K562 (cell line): ENCODE data around the gene MEOX1. TPM values are rescaled to one million over a fixed set of nuclear protein-coding genes. Genes with fewer than 3 reads are reported as not detected.

Experiments
- ATAC-seq: fragments of 200-7000 bp; cut with Tn5 transposase; 3 replicates; pipeline ENCODE4 v1.9.1; 2020; ENCODE audit warnings: moderate library complexity
- BruUV-seq: library from RNA; stranded (reverse); fragments of 400-500 nt; replicated peaks from 2 replicates; lab custom pipeline; 2021; lab: Mats Ljungman, UMichigan
- CTCF ChIA-PET: fragments of 300-600 bp; formaldehyde crosslinking; extraction: SDS; loops from one replicate; lab custom pipeline; 2021; ENCODE audit warnings: low intra/inter-chr PET ratio; lab: Yijun Ruan, JAX
- POLR2A ChIA-PET: fragments of 300-600, 350-650 bp; sonication (Branson Sonifier 250); formaldehyde crosslinking; extraction: SDS; loops from one replicate; lab custom pipeline; 2021; ENCODE audit warnings: antibody characterized with exemption, inconsistent platforms; lab: Yijun Ruan, JAX
- DNase-seq, 4 experiments: peaks; one replicate each; pipeline versions ENCODE4 v3.0.0 to v3.0.0-alpha.2; 2011 to 2018; ENCODE audit warnings: low spot score in 3 of 4, mixed read lengths in 3 of 4; ENCODE audit errors: extremely low read depth in 1 of 4
- FAIRE-seq: peaks from 2 replicates; lab custom pipeline; 2011; peaks lifted over from hg19 to GRCh38; lab: Jason Lieb, UNC
- H2AFZ ChIP-seq: 2 replicates; pipeline ENCODE4 v1.6.0; 2011; ENCODE audit warnings: low read depth, low read length, control low read depth, inconsistent platforms
- H3K27ac ChIP-seq: fragments of 200-600 bp; 3 replicates; pipeline ENCODE4 v1.8.0; 2011; ENCODE audit warnings: low read depth, mild to moderate bottlenecking, control low read depth, inconsistent platforms, low read length, moderate library complexity, mixed read lengths; ENCODE audit errors: extremely low read depth
- H3K27me3 ChIP-seq, 2 experiments: fragments of 300-600 bp in 1 of 2; 2 replicates in 1 of 2; 3 replicates in 1 of 2; pipeline versions ENCODE4 v1.6.0 to v1.8.0; 2011; ENCODE audit warnings: inconsistent platforms in 2 of 2, low read length in 2 of 2, mild to moderate bottlenecking in 1 of 2, mixed read lengths in 1 of 2, moderate library complexity in 1 of 2; ENCODE audit not compliant: control insufficient read depth in 2 of 2, insufficient read depth in 2 of 2
- H3K36me3 ChIP-seq: fragments of 300-600 bp; 3 replicates; pipeline ENCODE4 v1.8.0; 2011; ENCODE audit warnings: mild to moderate bottlenecking, low read length, inconsistent platforms; ENCODE audit not compliant: control insufficient read depth, insufficient read depth
- H3K4me1 ChIP-seq, 2 experiments: fragments of 200-600 bp in 1 of 2; replicated peaks in 1 of 2; 2 replicates in 1 of 2; 3 replicates in 1 of 2; pipeline versions ENCODE4 v1.5.1 to v1.8.0; 2011; ENCODE audit warnings: inconsistent platforms in 2 of 2, low read length in 2 of 2, mild to moderate bottlenecking in 1 of 2, mixed read lengths in 1 of 2, moderate library complexity in 1 of 2; ENCODE audit not compliant: control insufficient read depth in 2 of 2, insufficient read depth in 2 of 2
- H3K4me2 ChIP-seq: 2 replicates; pipeline ENCODE4 v1.6.1; 2011; ENCODE audit warnings: low read length, control low read depth, inconsistent platforms, mixed read lengths; ENCODE audit not compliant: insufficient read depth
- H3K4me3 ChIP-seq: fragments of 200-600 bp; sonication (generic), shearing (Covaris generic); 2 replicates; pipeline ENCODE4 v1.5.1; 2016; ENCODE audit warnings: control low read depth, inconsistent platforms
- H3K79me2 ChIP-seq: fragments of 200-600 bp; 3 replicates; pipeline ENCODE4 v1.8.0; 2011; ENCODE audit warnings: low read length, inconsistent platforms; ENCODE audit not compliant: control insufficient read depth, insufficient read depth
- H3K9ac ChIP-seq, 2 experiments: 2 replicates each; pipeline versions ENCODE4 v1.6.0 to v1.6.1; 2011; ENCODE audit warnings: low read depth in 2 of 2, low read length in 2 of 2, control low read depth in 1 of 2, inconsistent platforms in 1 of 2, mild to moderate bottlenecking in 1 of 2, mixed read lengths in 1 of 2; ENCODE audit not compliant: insufficient read depth in 1 of 2
- H3K9me1 ChIP-seq: one replicate; pipeline ENCODE4 v1.6.0; 2011; ENCODE audit warnings: inconsistent platforms, mild to moderate bottlenecking, low read length, moderate library complexity; ENCODE audit not compliant: control insufficient read depth, insufficient read depth
- H3K9me3 ChIP-seq: replicated peaks from 2 replicates; pipeline ENCODE4 v1.5.1; 2011; ENCODE audit warnings: low read depth, low read length, inconsistent platforms; ENCODE audit not compliant: control insufficient read depth, insufficient read depth
- H4K20me1 ChIP-seq: replicated peaks from 2 replicates; pipeline ENCODE4 v1.6.1; 2011; ENCODE audit warnings: low read length, inconsistent platforms, mixed read lengths; ENCODE audit not compliant: control insufficient read depth, insufficient read depth
- HDAC1 ChIP-seq, 2 experiments: fragments of 450-650 bp; IDR thresholded peaks; 2 replicates each; pipeline ENCODE4 v1.6.1; 2016 to 2017; ENCODE audit warnings: inconsistent platforms in 1 of 2, mild to moderate bottlenecking in 1 of 2, moderate library complexity in 1 of 2
- ID3 ChIP-seq, 2 experiments: fragments of 250-450 bp in 1 of 2; fragments of 450-650 bp in 1 of 2; sonication (Bioruptor Pico) in 1 of 2; IDR thresholded peaks; 2 replicates each; pipeline versions ENCODE4 v1.6.1 to v1.8.0; 2016 to 2021; ENCODE audit warnings: mild to moderate bottlenecking in 2 of 2, moderate library complexity in 2 of 2, missing compliant biosample characterization in 1 of 2, missing genetic modification characterization in 1 of 2
- JUNB ChIP-seq: fragments of 450-650 bp; formaldehyde crosslinking; conservative IDR thresholded peaks from 2 replicates; pipeline ENCODE4 v1.4.0; 2020; ENCODE audit warnings: mild to moderate bottlenecking
- RBM15 ChIP-seq: fragments of 200-400 bp; formaldehyde crosslinking; IDR thresholded peaks from 2 replicates; pipeline ENCODE4 v1.6.1; 2018; ENCODE audit warnings: mild to moderate bottlenecking, low read length, moderate library complexity; ENCODE audit not compliant: insufficient read depth
- WGBS: fragments of 100-300 bp; shearing (Covaris generic); methylation state at CpG from one replicate; pipeline ENCODE4 v1.1.6; 2016; ENCODE audit warnings: low coverage, mixed read lengths; ENCODE audit not compliant: insufficient coverage; ENCODE audit errors: missing lambda C conversion rate; 5-methylcytosine and 5-hydroxymethylcytosine counted together
- in situ Hi-C: fragments of 300-500 bp; cut with MboI; formaldehyde crosslinking; loops from 4 replicates; pipeline ENCODE4 v1.15.0; 2018; ENCODE audit warnings: inconsistent platforms, mixed read lengths
- intact Hi-C: fragments of 100-400 bp; cut with micrococcal nuclease; formaldehyde crosslinking; loops from 2 replicates; pipeline ENCODE4 v1.14.2; 2022
- polyA plus RNA-seq, 8 experiments: library from polyadenylated mRNA; depleted of rRNA in 4 of 8; stranded (reverse) in 5 of 8; unstranded in 3 of 8; fragments of >200 nt; fragmentation: Nextera tagmentation in 2 of 8; fragmentation: Illumina TruSeq in 1 of 8; extraction: Ambion mirVana in 2 of 8; extraction: Trizol in 1 of 8; gene quantifications; 2 replicates each; pipeline versions ENCODE4 v1.2.1 to v1.2.3, GENCODE V29; 2011 to 2014; ENCODE audit warnings: inconsistent platforms in 1 of 8, missing spikeins in 1 of 8
- total RNA-seq, 7 experiments: library from RNA; depleted of rRNA in 6 of 7; stranded (reverse); fragments of >200 nt in 6 of 7; fragmentation: Illumina TruSeq in 2 of 7; extraction: Trizol in 2 of 7; gene quantifications; 2 replicates each; pipeline versions ENCODE4 v1.2.1 to v1.2.3, GENCODE V29; 2011 to 2021; ENCODE audit warnings: low replicate concordance in 1 of 7

Gene MEOX1
- total and polyA plus RNA-seq, 9 of the 15 experiments (the other 6 are each of a cell fraction or from before 2014, with no cell fraction given) = not detected

- H3K4me1 ChIP-seq = peaks cover 0 to 10% of the 10 kb centered on the region in 2 experiments; a peak in 3 of 5 replicates
- CTCF ChIA-PET = no interaction called here
- in situ Hi-C loops (no loop called here), intact Hi-C loops (no loop called here)
- no TSS peak for BruUV-seq
- 0% methylated on average over 11 of the region's 11 CpGs for WGBS
- H3K36me3 ChIP-seq = no peaks in the 10 kb centered on the region
- no peak overlapping the region for H3K27ac ChIP-seq
- H3K9me1 ChIP-seq = no peaks in the 10 kb centered on the region
- peaks cover 32 to 62% of the 10 kb centered on the region in 2 experiments for H3K27me3 ChIP-seq
- no peaks in the 10 kb centered on the region for H3K79me2 ChIP-seq
- H2AFZ ChIP-seq = no peak overlapping the region
- H3K4me3 ChIP-seq = no peak overlapping the region
- H3K9me3 ChIP-seq = no peaks in the 10 kb centered on the region
- DNase-seq (no peak), FAIRE-seq (no peak), ATAC-seq (no peak)
- POLR2A ChIA-PET = interaction anchor here (0.6 kb wide), 2 partner anchors 16 to 134 kb away, joined by 3 to 4 read pairs; no protein-coding TSS in a partner anchor
- peaks cover 10% of the 10 kb centered on the region; the same call in 1 of the 2 replicates for H4K20me1 ChIP-seq
- TF ChIP-seq ID3 (CRISPR knock-in tag; IDR thresholded peaks at IDR 0.05) (no peak), ID3 (tag; IDR thresholded peaks at IDR 0.05) (no peak), HDAC1 (IDR thresholded peaks at IDR 0.05) (no peak), JUNB (no peak), RBM15 (no peak)
- no peak overlapping the region for H3K4me2 ChIP-seq
- no peak overlapping the region for H3K9ac ChIP-seq
These were observed 1.7 kb downstream of the MEOX1 start for GRCh38 chr17:43659823-43660617.
